Measurements from ENCODE around the gene STOML2. TPM values are rescaled to one million over a fixed set of nuclear protein-coding genes. Genes with fewer than 3 reads are reported as not detected.

The STOML2 gene
- total and polyA plus RNA-seq, 9 of the 15 experiments (the other 6 are each of a cell fraction or from before 2014, with no cell fraction given) = 110 to 220 (median 174) TPM

DNA sequence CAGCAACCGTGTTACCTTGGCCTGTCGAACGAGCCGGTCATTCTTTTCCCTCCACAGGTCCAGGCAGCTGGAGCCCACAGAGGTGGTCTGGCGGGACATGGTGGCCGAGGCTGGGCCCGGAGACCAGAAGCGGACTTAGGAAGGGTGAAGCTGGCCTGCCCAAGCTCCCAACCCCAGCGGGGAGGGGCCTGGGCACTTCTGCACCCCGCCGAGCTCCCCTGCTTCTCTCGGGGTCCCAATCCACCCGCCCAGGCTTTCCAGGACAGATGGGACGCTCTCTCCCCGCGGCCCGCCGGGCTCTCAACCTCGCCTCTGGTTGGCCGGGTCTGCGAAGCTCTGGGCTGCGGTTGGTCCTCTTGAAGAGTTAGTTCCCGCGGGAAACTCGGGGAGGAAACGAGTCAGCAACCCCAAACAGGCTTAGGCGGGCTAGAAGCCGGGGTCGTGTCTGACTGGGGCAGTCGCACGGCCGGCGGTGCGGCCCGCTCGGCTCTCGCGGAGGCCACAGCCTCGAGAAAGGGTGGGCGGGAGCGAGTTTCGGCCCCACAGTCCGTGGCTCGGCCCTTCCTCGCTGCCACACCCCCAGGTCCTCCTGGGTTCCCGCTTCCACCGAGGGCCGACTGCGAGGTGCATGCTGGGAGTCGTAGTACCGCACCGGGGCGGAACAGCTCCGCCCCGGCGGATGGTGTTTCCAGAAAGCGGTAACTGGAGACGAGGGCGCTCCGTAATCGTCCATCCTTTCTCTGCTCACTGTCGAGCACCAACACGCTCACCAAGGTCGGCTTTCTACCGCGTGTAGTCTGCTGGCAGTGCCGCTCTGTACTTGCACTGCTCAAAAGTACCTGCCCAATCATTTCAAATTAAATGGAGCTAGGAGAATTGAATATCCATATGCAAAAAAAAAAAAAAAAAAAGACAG is 23.2 kb downstream of the STOML2 start, which contains the start of gene FANCG:
FANCG (minus strand) TSS at position 517 of the 916 bp plus-strand sequence; CDS start at position 99, 418 bp downstream.
- Histone ChIP-seq H3K36me3 (ENCODE audit: control insufficient read depth, insufficient read depth, low read length) (peaks cover 25% of the 10 kb centered on the region; the same call in 1 of the 3 replicates), H3K4me2 (ENCODE audit: insufficient read depth, low read length) (peak within 1 kb of the TSS; percentile 93), H3K27ac (ENCODE audit: extremely low read depth, low read depth, low read length) (peak within 1 kb of the TSS; percentile 89), H3K27me3 (ENCODE audit: control insufficient read depth in 2 of 2, insufficient read depth in 2 of 2, low read length in 2 of 2) (no peaks in the 10 kb centered on the region), H3K79me2 (ENCODE audit: control insufficient read depth, insufficient read depth, low read length) (peaks cover 24% of the 10 kb centered on the region), H3K9ac (ENCODE audit: insufficient read depth in 1 of 2, low read depth in 2 of 2, low read length in 2 of 2) (peak within 1 kb of the TSS; percentile 80 to 98), H3K9me3 (replicated peaks; ENCODE audit: control insufficient read depth, insufficient read depth, low read depth, low read length) (no peaks in the 10 kb centered on the region), H4K20me1 (replicated peaks; ENCODE audit: control insufficient read depth, insufficient read depth, low read length) (no peaks in the 10 kb centered on the region), H2AFZ (ENCODE audit: low read depth, low read length) (peak within 1 kb of the TSS; percentile 90), H3K4me3 (peak within 1 kb of the TSS; percentile 65), H3K4me1 (replicated peaks in 1 of 2; ENCODE audit: control insufficient read depth in 2 of 2, insufficient read depth in 2 of 2, low read length in 2 of 2) (peaks cover 3 to 28% of the 10 kb centered on the region in 2 experiments; a peak in 4 of 5 replicates), H3K9me1 (ENCODE audit: control insufficient read depth, insufficient read depth, low read length) (peaks cover 4% of the 10 kb centered on the region)
- ChIA-PET CTCF (ENCODE audit: low intra/inter-chr PET ratio) (interaction anchor here (0.6 kb wide), 1 partner anchor 12 kb away, joined by 3 read pairs; no protein-coding TSS in a partner anchor), POLR2A (interaction anchor here (0.6 to 1.9 kb wide), 12 partner anchors 8 to 377 kb away, joined by 3 to 13 read pairs (median 3); partner anchors contain the start of genes PIGO and STOML2)
- FAIRE-seq (peak; percentile 92), ATAC-seq (peak; percentile 96), DNase-seq (ENCODE audit: extremely low read depth in 1 of 4, low spot score in 3 of 4) (peak; percentile 81 to 91 (median 85))
- no TSS peak for BruUV-seq (replicated peaks)
- in situ Hi-C loops (cut with MboI) (loop anchor here (5.0 kb wide), 1 partner anchor 187 kb away; no protein-coding TSS in a partner anchor), intact Hi-C loops (cut with micrococcal nuclease) (no loop called here)
- WGBS (ENCODE audit: insufficient coverage, low coverage, missing lambda C conversion rate) = 0% methylated on average over 35 of the region's 67 CpGs
- peak; percentile 95 for TF ChIP-seq POLR2G (IDR thresholded peaks at IDR 0.05; ENCODE audit: low read depth, low read length)
- TF ChIP-seq KDM5B (IDR thresholded peaks at IDR 0.05; ENCODE audit: insufficient replicate concordance, low read depth, low read length) = peak; percentile 66
- no peak for TF ChIP-seq SMARCC2 (IDR thresholded peaks at IDR 0.05; ENCODE audit: low read depth)
- TF ChIP-seq CREB3L1 (IDR thresholded peaks at IDR 0.05; ENCODE audit: borderline replicate concordance, low read depth) = peak; percentile 67; the same call in 1 of the 2 replicates
- no peak for TF ChIP-seq HEY1 (CRISPR knock-in tag; IDR thresholded peaks at IDR 0.05; ENCODE audit: borderline replicate concordance)
- TF ChIP-seq L3MBTL2 (IDR thresholded peaks at IDR 0.05) = peak; percentile 89
- TF ChIP-seq TRIM28 (IDR thresholded peaks at IDR 0.05) = no peak
- TF ChIP-seq PHF8 (IDR thresholded peaks at IDR 0.05; ENCODE audit: borderline replicate concordance, low read length) = peak; percentile 66; the same call in 1 of the 2 replicates
- TF ChIP-seq ZNF143 (CRISPR knock-in tag; IDR thresholded peaks at IDR 0.05) = peak; percentile 86
- no peak for TF ChIP-seq RFX5 (IDR thresholded peaks at IDR 0.05; ENCODE audit: low read depth, low read length)
- peak; percentile 76 for TF ChIP-seq ZFX (CRISPR knock-in tag; IDR thresholded peaks at IDR 0.05)
- peak; percentile 24; the same call in 1 of the 2 replicates for TF ChIP-seq ETV5 (CRISPR knock-in tag; IDR thresholded peaks at IDR 0.05; ENCODE audit: low read depth)
- TF ChIP-seq GTF3C2 (IDR thresholded peaks at IDR 0.05; ENCODE audit: borderline replicate concordance, extremely low read depth, insufficient read length) = no peak
- TF ChIP-seq RBM39 (optimal IDR thresholded peaks at IDR 0.05; ENCODE audit: low read depth, low read length) = no peak
